Right lobe of liver (tissue), 4 donors: Measurements from ENCODE around the gene ARHGAP4.

Experiments used
- POLR2A ChIP-seq: fragments of 450-650 bp; IDR thresholded peaks from one replicate; pipeline ENCODE4 v1.6.1; 2017; ENCODE audit warnings: antibody characterized with exemption, mild to moderate bottlenecking
- TF ChIP-seq, protein P1 (sequence below), 4 donors: fragments of 200-600 bp in 3 of 4; fragments of 450-650 bp in 1 of 4; IDR thresholded peaks; one replicate each; pipeline versions ENCODE4 v1.5.1 to v1.8.0; 2016 to 2022; ENCODE audit warnings: antibody characterized with exemption in 4 of 4, mild to moderate bottlenecking in 2 of 4
- donor health status: DM: no; HTN: no; CAD: no.
- donor health status: DM: no; HTN: no; CAD: no.
- donor health status: DM: no; HTN: yes; CAD: no.

DNA sequence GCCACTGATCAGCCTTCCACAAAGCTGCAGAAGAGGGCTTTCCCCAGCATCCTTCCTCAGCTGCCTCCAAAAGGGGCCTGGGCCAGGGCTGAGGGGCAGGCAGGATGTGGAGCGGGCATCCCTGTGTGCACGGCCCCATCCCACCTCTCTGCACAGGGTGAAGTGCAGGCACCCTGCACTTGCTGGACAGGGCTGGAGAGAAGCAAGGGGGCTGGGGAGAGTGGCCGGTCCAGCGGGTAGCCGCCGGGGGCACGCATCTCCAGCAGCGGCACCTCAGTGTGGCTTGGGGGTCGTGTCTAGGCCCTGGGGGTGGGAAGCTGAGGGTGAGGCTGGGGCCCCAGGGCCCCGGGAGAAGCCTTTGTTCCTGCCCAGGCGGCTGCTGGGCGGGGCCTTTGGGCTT, 18.6 kb downstream of the ARHGAP4 start:
- TF ChIP-seq POLR2A = no peak
- TF ChIP-seq, protein P1, sequence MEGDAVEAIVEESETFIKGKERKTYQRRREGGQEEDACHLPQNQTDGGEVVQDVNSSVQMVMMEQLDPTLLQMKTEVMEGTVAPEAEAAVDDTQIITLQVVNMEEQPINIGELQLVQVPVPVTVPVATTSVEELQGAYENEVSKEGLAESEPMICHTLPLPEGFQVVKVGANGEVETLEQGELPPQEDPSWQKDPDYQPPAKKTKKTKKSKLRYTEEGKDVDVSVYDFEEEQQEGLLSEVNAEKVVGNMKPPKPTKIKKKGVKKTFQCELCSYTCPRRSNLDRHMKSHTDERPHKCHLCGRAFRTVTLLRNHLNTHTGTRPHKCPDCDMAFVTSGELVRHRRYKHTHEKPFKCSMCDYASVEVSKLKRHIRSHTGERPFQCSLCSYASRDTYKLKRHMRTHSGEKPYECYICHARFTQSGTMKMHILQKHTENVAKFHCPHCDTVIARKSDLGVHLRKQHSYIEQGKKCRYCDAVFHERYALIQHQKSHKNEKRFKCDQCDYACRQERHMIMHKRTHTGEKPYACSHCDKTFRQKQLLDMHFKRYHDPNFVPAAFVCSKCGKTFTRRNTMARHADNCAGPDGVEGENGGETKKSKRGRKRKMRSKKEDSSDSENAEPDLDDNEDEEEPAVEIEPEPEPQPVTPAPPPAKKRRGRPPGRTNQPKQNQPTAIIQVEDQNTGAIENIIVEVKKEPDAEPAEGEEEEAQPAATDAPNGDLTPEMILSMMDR (IDR thresholded peaks at IDR 0.05) = no peak
